ENCODE results near the gene NOG.

GRCh38 chr17:56639517-56639916, 46.0 kb downstream of the NOG start:
- TF ChIP-seq JUND (IDR thresholded peaks at IDR 0.05) (no peak), EGR1 (IDR thresholded peaks at IDR 0.05; ENCODE audit: low read depth) (no peak), CTCF (IDR thresholded peaks at IDR 0.05 in 2 of 3, conservative IDR thresholded peaks at IDR 0.05 in 1 of 3; ENCODE audit: borderline replicate concordance in 1 of 3, insufficient read depth in 1 of 3, low read depth in 2 of 3, low read length in 2 of 3) (no peak), POLR2A (IDR thresholded peaks at IDR 0.05; ENCODE audit: borderline replicate concordance, extremely low read depth, insufficient read depth, insufficient read length) (no peak), ZFX (IDR thresholded peaks at IDR 0.05) (no peak), EZH2 (IDR thresholded peaks at IDR 0.05) (no peak)
- TF ChIP-seq, protein P1, sequence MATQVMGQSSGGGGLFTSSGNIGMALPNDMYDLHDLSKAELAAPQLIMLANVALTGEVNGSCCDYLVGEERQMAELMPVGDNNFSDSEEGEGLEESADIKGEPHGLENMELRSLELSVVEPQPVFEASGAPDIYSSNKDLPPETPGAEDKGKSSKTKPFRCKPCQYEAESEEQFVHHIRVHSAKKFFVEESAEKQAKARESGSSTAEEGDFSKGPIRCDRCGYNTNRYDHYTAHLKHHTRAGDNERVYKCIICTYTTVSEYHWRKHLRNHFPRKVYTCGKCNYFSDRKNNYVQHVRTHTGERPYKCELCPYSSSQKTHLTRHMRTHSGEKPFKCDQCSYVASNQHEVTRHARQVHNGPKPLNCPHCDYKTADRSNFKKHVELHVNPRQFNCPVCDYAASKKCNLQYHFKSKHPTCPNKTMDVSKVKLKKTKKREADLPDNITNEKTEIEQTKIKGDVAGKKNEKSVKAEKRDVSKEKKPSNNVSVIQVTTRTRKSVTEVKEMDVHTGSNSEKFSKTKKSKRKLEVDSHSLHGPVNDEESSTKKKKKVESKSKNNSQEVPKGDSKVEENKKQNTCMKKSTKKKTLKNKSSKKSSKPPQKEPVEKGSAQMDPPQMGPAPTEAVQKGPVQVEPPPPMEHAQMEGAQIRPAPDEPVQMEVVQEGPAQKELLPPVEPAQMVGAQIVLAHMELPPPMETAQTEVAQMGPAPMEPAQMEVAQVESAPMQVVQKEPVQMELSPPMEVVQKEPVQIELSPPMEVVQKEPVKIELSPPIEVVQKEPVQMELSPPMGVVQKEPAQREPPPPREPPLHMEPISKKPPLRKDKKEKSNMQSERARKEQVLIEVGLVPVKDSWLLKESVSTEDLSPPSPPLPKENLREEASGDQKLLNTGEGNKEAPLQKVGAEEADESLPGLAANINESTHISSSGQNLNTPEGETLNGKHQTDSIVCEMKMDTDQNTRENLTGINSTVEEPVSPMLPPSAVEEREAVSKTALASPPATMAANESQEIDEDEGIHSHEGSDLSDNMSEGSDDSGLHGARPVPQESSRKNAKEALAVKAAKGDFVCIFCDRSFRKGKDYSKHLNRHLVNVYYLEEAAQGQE (IDR thresholded peaks at IDR 0.05; ENCODE audit: low read depth), result no peak
